Endothelial cell of umbilical vein (primary cell): Measurements from ENCODE around the gene NDUFA7.
A peak's percentile ranks its signal among the peaks of the same experiment; 100 is the strongest.

Experiments used
- CTCF ChIP-seq, 2 donors: IDR thresholded peaks; 1 replicate in 1 of 2; 2 replicates in 1 of 2; pipeline ENCODE4 v1.5.1; 2011; ENCODE audit warnings: low read length in 2 of 2, mild to moderate bottlenecking in 2 of 2, moderate library complexity in 2 of 2, control low read depth in 1 of 2, inconsistent platforms in 1 of 2, low read depth in 1 of 2; ENCODE audit not compliant: insufficient read depth in 1 of 2; ENCODE audit errors: extremely low read depth in 1 of 2
- JUN ChIP-seq: IDR thresholded peaks from 2 replicates; pipeline ENCODE4 v1.6.1; 2011; ENCODE audit warnings: borderline replicate concordance, low read depth; ENCODE audit not compliant: insufficient read length, insufficient read depth
- MAX ChIP-seq: IDR thresholded peaks from 2 replicates; pipeline ENCODE4 v1.6.1; 2011; ENCODE audit not compliant: insufficient read depth, insufficient read length
- POLR2A ChIP-seq: IDR thresholded peaks from 2 replicates; pipeline ENCODE4 v1.6.1; 2012; ENCODE audit warnings: low read depth, mild to moderate bottlenecking, control low read depth, low read length

DNA sequence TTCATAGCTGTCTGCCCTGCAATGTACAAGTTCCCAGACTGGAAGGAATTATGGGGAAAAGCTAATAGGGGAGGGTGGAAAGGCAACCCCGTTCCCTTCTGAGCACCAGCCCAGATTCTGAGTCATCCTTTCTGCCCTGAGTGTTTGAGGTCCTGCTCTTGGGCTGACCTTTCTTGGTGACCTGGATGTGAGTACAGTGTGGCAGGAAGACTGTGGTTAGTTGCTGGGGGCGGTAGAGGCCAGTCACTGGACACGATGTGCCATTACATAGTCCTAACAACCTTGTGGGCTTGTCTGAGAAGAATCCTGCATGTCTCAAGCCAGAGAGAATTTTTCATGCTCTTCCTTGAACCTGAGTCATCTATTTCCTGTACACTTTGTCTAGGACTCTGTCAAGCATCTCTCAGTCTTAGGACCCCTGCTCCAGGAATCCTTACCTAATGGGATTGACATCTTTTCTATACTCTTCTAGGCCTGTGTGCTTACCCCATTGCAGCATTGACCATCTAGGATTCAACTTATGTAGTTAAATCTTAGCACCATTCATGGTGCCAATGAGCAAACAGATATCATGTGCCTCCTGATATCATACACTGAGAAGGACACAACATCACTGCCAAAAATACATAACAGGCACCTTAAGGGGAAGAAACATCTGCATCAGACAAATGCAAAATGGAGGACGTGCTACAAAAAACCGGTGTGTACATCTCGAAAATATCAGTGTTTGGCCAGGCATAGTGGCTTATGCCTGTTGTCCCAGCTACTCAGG is 34.6 kb upstream of the NDUFA7 start:
- TF ChIP-seq JUN (peak; percentile 93), CTCF (IDR thresholded peaks at IDR 0.05; ENCODE audit: extremely low read depth in 1 of 2, insufficient read depth in 1 of 2, low read depth in 1 of 2, low read length in 2 of 2) (no peak), POLR2A (peak; percentile 62), MAX (no peak)
